HepG2 (cell line): Measurements from ENCODE around the gene STARD10. TPM values are rescaled to one million over a fixed set of nuclear protein-coding genes. Genes with fewer than 3 reads are reported as not detected.

Source experiments
- E2F5 ChIP-seq: sonication (generic); formaldehyde crosslinking; conservative IDR thresholded peaks from 2 replicates; pipeline ENCODE4 v1.4.0; 2020; ENCODE audit warnings: missing genetic modification reagents
- ELF4 ChIP-seq: sonication (generic); formaldehyde crosslinking; IDR thresholded peaks from 2 replicates; pipeline ENCODE4 v1.5.0; 2020; ENCODE audit warnings: missing genetic modification reagents, mild to moderate bottlenecking, moderate library complexity, borderline replicate concordance
- FLYWCH1 ChIP-seq: sonication (generic); formaldehyde crosslinking; IDR thresholded peaks from 2 replicates; pipeline ENCODE4 v1.8.1; 2023; ENCODE audit warnings: mild to moderate bottlenecking, missing genetic modification reagents
- GATAD1 ChIP-seq: IDR thresholded peaks from 2 replicates; pipeline ENCODE4 v1.6.1; 2016; ENCODE audit warnings: missing genetic modification reagents, missing compliant biosample characterization
- GZF1 ChIP-seq: sonication (generic); formaldehyde crosslinking; IDR thresholded peaks from 2 replicates; pipeline ENCODE4 v1.5.1; 2020; ENCODE audit warnings: mild to moderate bottlenecking, missing genetic modification reagents
- JDP2 ChIP-seq: sonication (generic); formaldehyde crosslinking; IDR thresholded peaks from 2 replicates; pipeline ENCODE4 v1.8.1; 2022; ENCODE audit warnings: missing genetic modification reagents, borderline replicate concordance
- KMT2A ChIP-seq: sonication (generic); formaldehyde crosslinking; IDR thresholded peaks from 2 replicates; pipeline ENCODE4 v1.4.0; 2020; ENCODE audit warnings: missing genetic modification reagents
- LRRFIP1 ChIP-seq: sonication (generic); formaldehyde crosslinking; conservative IDR thresholded peaks from 2 replicates; pipeline ENCODE4 v1.4.0; 2020; ENCODE audit warnings: missing genetic modification reagents
- MAZ ChIP-seq, 2 experiments: sonication (generic) in 1 of 2; formaldehyde crosslinking in 1 of 2; IDR thresholded peaks; 2 replicates each; pipeline versions ENCODE4 v1.5.0 to v1.6.1; 2012 to 2020; ENCODE audit warnings: low read depth in 2 of 2, mild to moderate bottlenecking in 2 of 2, borderline replicate concordance in 1 of 2, improper control_type of control experiment in 1 of 2, low read length in 1 of 2, missing genetic modification reagents in 1 of 2, moderate library complexity in 1 of 2
- MIER2 ChIP-seq: IDR thresholded peaks from 2 replicates; pipeline ENCODE4 v1.6.1; 2016; ENCODE audit warnings: missing biosample characterization, missing genetic modification reagents
- PCBP1 ChIP-seq: fragments of 200-400 bp; formaldehyde crosslinking; IDR thresholded peaks from 2 replicates; pipeline ENCODE4 v1.6.1; 2017; ENCODE audit warnings: mild to moderate bottlenecking, low read depth, low read length, borderline replicate concordance
- PHF8 ChIP-seq: sonication (generic); formaldehyde crosslinking; IDR thresholded peaks from 2 replicates; pipeline ENCODE4 v1.5.0; 2020; ENCODE audit warnings: missing genetic modification reagents
- PLSCR1 ChIP-seq: sonication (generic); formaldehyde crosslinking; IDR thresholded peaks from 2 replicates; pipeline ENCODE4 v1.5.0; 2020; ENCODE audit warnings: missing genetic modification reagents, mild to moderate bottlenecking, borderline replicate concordance
- RARG ChIP-seq: sonication (generic); formaldehyde crosslinking; IDR thresholded peaks from 2 replicates; pipeline ENCODE4 v1.4.0; 2020; ENCODE audit warnings: low read depth, mild to moderate bottlenecking, missing genetic modification reagents
- SMAD3 ChIP-seq: sonication (generic); formaldehyde crosslinking; IDR thresholded peaks from 2 replicates; pipeline ENCODE4 v1.4.0; 2020; ENCODE audit warnings: missing genetic modification reagents
- ZBTB1 ChIP-seq: sonication (generic); formaldehyde crosslinking; IDR thresholded peaks from 2 replicates; pipeline ENCODE4 v1.4.0; 2020; ENCODE audit warnings: missing genetic modification reagents, borderline replicate concordance
- ZNF646 ChIP-seq: sonication (generic); formaldehyde crosslinking; IDR thresholded peaks from 2 replicates; pipeline ENCODE4 v1.9.0; 2021; ENCODE audit warnings: mild to moderate bottlenecking, missing genetic modification reagents
- ZNF674 ChIP-seq: sonication (generic); formaldehyde crosslinking; IDR thresholded peaks from 2 replicates; pipeline ENCODE4 v1.5.0; 2020; ENCODE audit warnings: low read depth, mild to moderate bottlenecking, missing genetic modification reagents
- polyA plus RNA-seq, 8 experiments: library from polyadenylated mRNA; depleted of rRNA in 3 of 8; stranded (reverse) in 7 of 8; unstranded in 1 of 8; fragments of >200 nt; fragmentation: Illumina TruSeq in 4 of 8; extraction: Trizol in 4 of 8; gene quantifications; 2 replicates each; pipeline versions ENCODE4 v1.2.1 to v1.2.3, GENCODE V29; 2011 to 2016; ENCODE audit warnings: low read depth in 4 of 8, missing spikeins in 1 of 8, mixed read lengths in 1 of 8; ENCODE audit not compliant: insufficient read depth in 1 of 8
- total RNA-seq, 5 experiments: library from RNA; depleted of rRNA; stranded (reverse); fragments of >200 nt; fragmentation: Illumina TruSeq; extraction: Trizol; gene quantifications; 2 replicates each; pipeline ENCODE4 v1.2.3, GENCODE V29; 2016; ENCODE audit warnings: low read depth in 1 of 5

STARD10 gene
- total and polyA plus RNA-seq, 2 of the 13 experiments (the other 11 are each of a cell fraction or from before 2014, with no cell fraction given): 260 to 341 TPM

- TF ChIP-seq ZNF646 (CRISPR knock-in tag): no peak; the same call in 1 of the 2 replicates
- no peak for TF ChIP-seq SMAD3 (CRISPR knock-in tag)
- TF ChIP-seq KMT2A (CRISPR knock-in tag): peak; percentile 25; the same call in 1 of the 2 replicates
- peak; percentile 81; the same call in 1 of the 2 replicates for TF ChIP-seq ZNF674 (CRISPR knock-in tag)
- no peak for TF ChIP-seq LRRFIP1 (CRISPR knock-in tag)
- no peak for TF ChIP-seq GZF1 (CRISPR knock-in tag)
- peak; percentile 72 for TF ChIP-seq PHF8
- TF ChIP-seq JDP2 (CRISPR knock-in tag): no peak
- no peak for TF ChIP-seq MIER2
- TF ChIP-seq PLSCR1 (CRISPR knock-in tag): no peak
- no peak for TF ChIP-seq RARG (CRISPR knock-in tag)
- TF ChIP-seq FLYWCH1: no peak
- peak; percentile 14; the same call in 1 of the 2 replicates for TF ChIP-seq GATAD1 (CRISPR knock-in tag)
- TF ChIP-seq ZBTB1: no peak
- TF ChIP-seq PCBP1: no peak
- no peak for TF ChIP-seq ELF4 (CRISPR knock-in tag)
- TF ChIP-seq MAZ (IDR thresholded peaks at IDR 0.05; ENCODE audit: borderline replicate concordance, low read depth, low read length): no peak; the same call in 1 of the 2 replicates
- TF ChIP-seq MAZ (CRISPR knock-in tag; IDR thresholded peaks at IDR 0.05; ENCODE audit: low read depth): peak; percentile 76
- TF ChIP-seq E2F5 (CRISPR knock-in tag): peak; percentile 77
These were observed 20.7 kb upstream of the STARD10 start, which contains the start of gene ATG16L2 (continued) for GRCh38 chr11:72814286-72815109.
